Glutamatergic neuron (in vitro differentiated cells): Measurements from ENCODE around the gene FRAS1. TPM values are rescaled to one million over a fixed set of nuclear protein-coding genes. Genes with fewer than 3 reads are reported as not detected.

ENCODE experiments used
- DNase-seq: peaks from one replicate; pipeline ENCODE4 v3.0.0; 2022
- H3K27ac Mint-ChIP-seq: one replicate; pipeline ENCODE4 v1.8.0; 2020; ENCODE audit warnings: mild to moderate bottlenecking, mixed read lengths, inconsistent platforms; ENCODE audit not compliant: unreplicated experiment
- H3K27me3 Mint-ChIP-seq: one replicate; pipeline ENCODE4 v1.8.0; 2020; ENCODE audit warnings: mild to moderate bottlenecking, moderate library complexity, mixed read lengths, inconsistent platforms; ENCODE audit not compliant: unreplicated experiment
- H3K36me3 Mint-ChIP-seq: one replicate; pipeline ENCODE4 v1.8.0; 2020; ENCODE audit warnings: mild to moderate bottlenecking, mixed read lengths, inconsistent platforms; ENCODE audit not compliant: unreplicated experiment
- H3K4me1 Mint-ChIP-seq: one replicate; pipeline ENCODE4 v1.8.0; 2020; ENCODE audit warnings: mild to moderate bottlenecking, low read depth, mixed read lengths, inconsistent platforms; ENCODE audit not compliant: unreplicated experiment
- H3K4me3 Mint-ChIP-seq: one replicate; pipeline ENCODE4 v1.8.0; 2020; ENCODE audit warnings: mild to moderate bottlenecking, mixed read lengths, inconsistent platforms; ENCODE audit not compliant: unreplicated experiment
- H3K9me3 Mint-ChIP-seq: one replicate; pipeline ENCODE4 v1.8.0; 2020; ENCODE audit warnings: mild to moderate bottlenecking, moderate library complexity, mixed read lengths, inconsistent platforms; ENCODE audit not compliant: unreplicated experiment
- CTCF ChIP-seq: fragments of 200-600 bp; sonication (generic); IDR thresholded peaks from one replicate; pipeline ENCODE4 v1.5.0; 2021; ENCODE audit not compliant: partially characterized antibody, unreplicated experiment
- total RNA-seq: library from RNA; stranded (reverse); fragmentation: NEBNext Ultra II Directional; extraction: Animal tissue kit (Norgen Biotek cat#: 25700); gene quantifications from one replicate; pipeline ENCODE4 v1.2.1, GENCODE V29; 2021; ENCODE audit not compliant: unreplicated experiment

FRAS1 gene
- total RNA-seq, 1 donor from 2014 or later: 18.7 TPM

- no peak for TF ChIP-seq CTCF
- Mint-ChIP-seq H3K36me3 (no peaks in the 10 kb centered on the region), H3K4me1 (no peaks in the 10 kb centered on the region), H3K4me3 (no peak overlapping the region), H3K27ac (no peak overlapping the region), H3K9me3 (no peaks in the 10 kb centered on the region), H3K27me3 (no peaks in the 10 kb centered on the region)
- DNase-seq: no peak
Observed at GRCh38 chr4:78355306-78355705, 298.2 kb downstream of the FRAS1 start.

- no peak for TF ChIP-seq CTCF
- H3K4me3 Mint-ChIP-seq: no peak overlapping the region
- no peak for DNase-seq
- no peaks in the 10 kb centered on the region for H3K9me3 Mint-ChIP-seq
- no peaks in the 10 kb centered on the region for H3K27me3 Mint-ChIP-seq
- no peaks in the 10 kb centered on the region for H3K4me1 Mint-ChIP-seq
- H3K36me3 Mint-ChIP-seq: no peaks in the 10 kb centered on the region
- H3K27ac Mint-ChIP-seq: no peak overlapping the region
Observed at GRCh38 chr4:78356251-78356786, 299.2 kb downstream of the FRAS1 start.

GRCh38 chr4:78357122-78357521 lies 300.0 kb downstream of the FRAS1 start:
- no peak for DNase-seq
- H3K4me3 Mint-ChIP-seq: no peak overlapping the region
- no peaks in the 10 kb centered on the region for H3K4me1 Mint-ChIP-seq
- no peaks in the 10 kb centered on the region for H3K9me3 Mint-ChIP-seq
- no peak for TF ChIP-seq CTCF
- H3K36me3 Mint-ChIP-seq: no peaks in the 10 kb centered on the region
- H3K27me3 Mint-ChIP-seq: no peaks in the 10 kb centered on the region
- H3K27ac Mint-ChIP-seq: no peak overlapping the region

- no peaks in the 10 kb centered on the region for H3K27me3 Mint-ChIP-seq
- no peak overlapping the region for H3K4me3 Mint-ChIP-seq
- no peak overlapping the region for H3K27ac Mint-ChIP-seq
- H3K9me3 Mint-ChIP-seq: no peaks in the 10 kb centered on the region
- no peaks in the 10 kb centered on the region for H3K36me3 Mint-ChIP-seq
- H3K4me1 Mint-ChIP-seq: no peaks in the 10 kb centered on the region
- TF ChIP-seq CTCF: no peak
- DNase-seq: no peak
Observed at GRCh38 chr4:78360466-78360865, 303.3 kb downstream of the FRAS1 start.

- no peaks in the 10 kb centered on the region for H3K9me3 Mint-ChIP-seq
- H3K4me3 Mint-ChIP-seq: no peak overlapping the region
- no peaks in the 10 kb centered on the region for H3K27me3 Mint-ChIP-seq
- H3K27ac Mint-ChIP-seq: no peak overlapping the region
- no peak for DNase-seq
- no peaks in the 10 kb centered on the region for H3K4me1 Mint-ChIP-seq
- TF ChIP-seq CTCF: no peak
- H3K36me3 Mint-ChIP-seq: no peaks in the 10 kb centered on the region
Observed at GRCh38 chr4:78361621-78362120, 304.5 kb downstream of the FRAS1 start.
